GM10248 (cell line): ENCODE data around the gene FOSL1.

ENCODE experiments used
- CTCF ChIA-PET: fragments of 300-600 bp; sonication (Branson Sonifier 250); formaldehyde crosslinking; extraction: SDS; loops from one replicate; lab custom pipeline; 2021; ENCODE audit warnings: antibody characterized with exemption; lab: Yijun Ruan, JAX
- POLR2A ChIA-PET: fragments of 350-650 bp; sonication (Branson Sonifier 250); formaldehyde crosslinking; extraction: SDS; loops from one replicate; lab custom pipeline; 2020; ENCODE audit warnings: antibody characterized with exemption; lab: Yijun Ruan, JAX
- DNase-seq: peaks from one replicate; pipeline ENCODE4 v3.0.0; 2012; ENCODE audit errors: extremely low spot score
- TF ChIP-seq, protein P1 (sequence below): IDR thresholded peaks from 2 replicates; pipeline ENCODE4 v1.5.1; 2012; ENCODE audit warnings: mild to moderate bottlenecking, low read depth; ENCODE audit errors: extremely low read depth, missing control alignments, control extremely low read depth

FOSL1 gene

DNA sequence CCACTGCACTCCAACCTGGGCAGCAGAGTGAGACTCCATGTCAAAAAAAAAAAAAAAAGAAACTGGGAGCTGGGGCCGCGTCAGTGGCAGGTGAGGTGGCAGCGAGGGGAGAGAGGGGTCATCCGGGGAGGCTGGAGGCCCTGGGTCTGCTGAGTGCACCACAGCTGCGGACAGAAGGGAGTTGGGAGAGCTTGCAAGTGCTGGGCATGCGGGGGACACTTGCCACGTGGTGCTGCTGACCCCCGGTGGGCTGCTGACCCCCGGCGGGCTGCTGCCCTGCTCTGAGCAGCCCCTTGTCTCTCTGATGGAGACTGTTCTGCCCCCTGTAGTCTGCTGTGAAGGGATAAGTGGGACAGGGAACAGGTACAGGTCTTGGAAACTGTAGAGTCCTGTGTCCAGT, 21.7 kb upstream of the FOSL1 start:
- CTCF ChIA-PET = interaction anchor here (0.9 to 3.5 kb wide), 4 partner anchors 14 to 249 kb away, joined by 3 to 12 read pairs (median 4); partner anchors contain the start of gene FIBP

DNA sequence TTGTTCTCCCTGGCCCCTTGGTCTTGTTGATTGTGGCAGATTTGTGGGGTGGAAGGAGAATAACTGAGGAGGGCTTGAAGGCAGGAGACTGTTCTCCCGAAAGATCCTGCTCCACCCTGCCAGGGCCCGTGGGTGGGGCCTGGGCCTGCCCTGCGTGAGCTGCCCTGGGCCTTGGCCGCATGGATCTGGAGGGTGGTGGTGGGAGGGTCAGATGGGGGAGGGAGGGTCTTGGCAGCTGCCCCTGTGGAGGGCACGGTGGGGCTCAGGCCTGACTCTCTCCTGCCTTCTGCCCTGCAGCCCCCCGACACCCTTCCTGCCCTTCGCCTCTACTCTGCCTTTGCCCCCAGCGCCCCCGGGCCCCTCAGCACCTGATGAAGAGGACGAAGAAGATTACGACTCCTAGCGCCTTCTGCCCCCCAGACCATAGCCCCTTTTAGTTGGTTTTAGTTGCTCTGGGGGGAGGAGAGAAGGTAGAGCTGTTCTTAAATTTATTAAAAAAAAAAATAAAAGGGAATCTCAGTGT, 20.9 kb upstream of the FOSL1 start:
- TF ChIP-seq, protein P1, sequence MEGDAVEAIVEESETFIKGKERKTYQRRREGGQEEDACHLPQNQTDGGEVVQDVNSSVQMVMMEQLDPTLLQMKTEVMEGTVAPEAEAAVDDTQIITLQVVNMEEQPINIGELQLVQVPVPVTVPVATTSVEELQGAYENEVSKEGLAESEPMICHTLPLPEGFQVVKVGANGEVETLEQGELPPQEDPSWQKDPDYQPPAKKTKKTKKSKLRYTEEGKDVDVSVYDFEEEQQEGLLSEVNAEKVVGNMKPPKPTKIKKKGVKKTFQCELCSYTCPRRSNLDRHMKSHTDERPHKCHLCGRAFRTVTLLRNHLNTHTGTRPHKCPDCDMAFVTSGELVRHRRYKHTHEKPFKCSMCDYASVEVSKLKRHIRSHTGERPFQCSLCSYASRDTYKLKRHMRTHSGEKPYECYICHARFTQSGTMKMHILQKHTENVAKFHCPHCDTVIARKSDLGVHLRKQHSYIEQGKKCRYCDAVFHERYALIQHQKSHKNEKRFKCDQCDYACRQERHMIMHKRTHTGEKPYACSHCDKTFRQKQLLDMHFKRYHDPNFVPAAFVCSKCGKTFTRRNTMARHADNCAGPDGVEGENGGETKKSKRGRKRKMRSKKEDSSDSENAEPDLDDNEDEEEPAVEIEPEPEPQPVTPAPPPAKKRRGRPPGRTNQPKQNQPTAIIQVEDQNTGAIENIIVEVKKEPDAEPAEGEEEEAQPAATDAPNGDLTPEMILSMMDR = no peak
- DNase-seq = no peak
- CTCF ChIA-PET = interaction anchor here (0.9 to 3.5 kb wide), 4 partner anchors 13 to 248 kb away, joined by 3 to 12 read pairs (median 4); partner anchors contain the start of gene FIBP
- POLR2A ChIA-PET = interaction anchor here (1.1 kb wide), 1 partner anchor 31 kb away, joined by 3 read pairs; the partner anchor contains the start of gene CCDC85B

More for the DNA sequence above, 21.7 kb upstream of the FOSL1 start:
- POLR2A ChIA-PET = interaction anchor here (1.1 kb wide), 1 partner anchor 31 kb away, joined by 3 read pairs; the partner anchor contains the start of gene CCDC85B
- DNase-seq = no peak
- TF ChIP-seq, protein P1 = no peak

DNA sequence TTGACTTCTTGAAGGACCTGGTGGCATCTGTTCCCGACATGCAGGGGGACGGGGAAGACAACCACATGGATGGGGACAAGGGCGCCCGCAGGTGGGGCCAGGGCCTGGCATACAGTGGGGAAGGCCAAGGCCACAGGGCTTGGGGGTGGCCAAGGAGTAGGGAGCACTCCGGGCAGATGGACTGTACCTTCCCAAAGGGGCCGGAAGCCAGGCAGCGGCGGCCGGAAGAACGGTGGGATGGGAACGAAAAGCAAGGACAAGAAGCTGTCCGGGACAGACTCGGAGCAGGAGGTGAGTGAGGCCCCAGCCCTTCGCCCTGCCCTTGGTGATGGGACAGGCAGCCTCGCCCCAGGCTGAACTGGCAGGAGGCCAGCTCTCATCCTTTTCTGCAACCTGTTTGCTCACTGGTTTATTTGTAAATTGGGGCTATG, 20.2 kb upstream of the FOSL1 start:
- CTCF ChIA-PET = interaction anchor here (0.6 to 1.4 kb wide), 2 partner anchors 32 to 102 kb away, joined by 3 read pairs; partner anchors contain the start of gene FIBP
- POLR2A ChIA-PET = no interaction called here
- DNase-seq = no peak

DNA sequence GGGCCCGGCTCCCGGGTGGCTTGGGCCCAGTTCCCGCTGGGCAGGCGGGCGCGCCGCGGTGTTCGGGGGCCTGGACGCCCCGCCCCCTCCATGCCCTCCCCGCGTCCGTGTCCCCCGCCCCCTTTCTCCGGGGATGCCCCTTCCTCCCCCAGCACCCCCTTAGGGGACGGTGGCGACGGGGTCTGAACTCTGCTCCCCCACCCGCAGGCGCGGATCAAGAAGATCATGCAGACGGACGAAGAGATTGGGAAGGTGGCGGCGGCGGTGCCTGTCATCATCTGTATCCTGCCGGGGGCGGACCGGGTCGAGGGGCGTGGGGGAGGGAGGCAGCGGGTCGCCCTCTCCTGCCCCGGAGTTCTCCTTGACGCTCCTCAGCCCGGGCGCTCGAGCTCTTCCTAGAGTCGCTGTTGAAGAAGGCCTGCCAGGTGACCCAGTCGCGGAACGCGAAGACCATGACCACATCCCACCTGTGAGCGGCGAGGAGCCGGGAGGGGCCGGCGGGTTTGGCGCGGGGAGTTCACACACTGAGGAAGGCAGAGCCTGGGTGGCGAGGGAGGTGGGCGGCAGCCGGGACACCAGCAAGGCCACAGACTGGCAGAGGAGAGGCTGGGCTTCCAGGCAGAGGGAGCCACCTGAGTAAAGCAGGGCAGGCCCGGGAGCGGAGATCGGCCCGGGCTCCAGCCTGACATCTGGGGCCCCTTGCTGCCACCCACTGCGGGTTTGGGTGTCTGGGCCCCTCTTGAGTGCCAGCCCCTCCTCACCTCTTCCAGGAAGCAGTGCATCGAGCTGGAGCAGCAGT, 19.6 kb upstream of the FOSL1 start:
- DNase-seq = peak; percentile 74
- CTCF ChIA-PET = interaction anchor here (0.6 to 1.4 kb wide), 2 partner anchors 32 to 103 kb away, joined by 3 read pairs; partner anchors contain the start of gene FIBP
- TF ChIP-seq, protein P1 = no peak
- POLR2A ChIA-PET = no interaction called here

More for the DNA sequence above, 20.2 kb upstream of the FOSL1 start:
- TF ChIP-seq, protein P1 = no peak

DNA sequence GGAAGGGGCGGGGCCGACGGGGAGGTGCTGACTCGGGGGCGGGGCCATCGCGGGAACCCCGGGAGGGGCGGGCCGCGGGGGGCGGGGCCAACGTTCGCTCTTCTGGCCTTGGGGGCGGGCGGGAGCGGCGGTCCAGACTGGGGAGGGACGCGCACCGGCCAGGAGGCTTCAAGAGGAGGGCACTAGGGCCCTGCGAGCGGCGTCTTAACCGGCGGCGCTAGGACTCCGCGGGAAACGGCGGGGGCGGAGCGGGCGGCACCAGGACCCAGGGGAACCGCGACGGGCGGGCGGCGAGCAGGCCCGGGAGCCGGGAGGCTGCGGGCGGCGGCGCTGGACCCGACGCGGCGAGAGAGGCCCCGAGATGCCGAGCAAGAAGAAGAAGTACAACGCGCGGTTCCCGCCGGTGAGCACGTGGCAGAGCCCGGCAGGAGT, 19.0 kb upstream of the FOSL1 start, which contains the start of gene DRAP1:
Gene DRAP1 (plus strand): TSS at position 286 of the 432 bp plus-strand sequence. CDS start 76 bp downstream, at position 362.
- peak; percentile 100 for DNase-seq
- CTCF ChIA-PET = interaction anchor here (1.1 to 1.9 kb wide), 3 partner anchors 28 to 31 kb away, joined by 3 to 9 read pairs (median 3); partner anchors contain the start of genes CCDC85B and FIBP

More for the DNA sequence above, 19.0 kb upstream of the FOSL1 start, which contains the start of gene DRAP1:
- TF ChIP-seq, protein P1 = no peak
- POLR2A ChIA-PET = no interaction called here
